GM21723 (cell line): ENCODE data around the gene SPG21.

Experiments
- ATAC-seq: cut with Tn5 transposase; IDR thresholded peaks from one replicate; pipeline ENCODE4 v1.9.1; 2021; ENCODE audit warnings: mild to moderate bottlenecking, moderate library complexity; ENCODE audit not compliant: unreplicated experiment

Gene SPG21

DNA sequence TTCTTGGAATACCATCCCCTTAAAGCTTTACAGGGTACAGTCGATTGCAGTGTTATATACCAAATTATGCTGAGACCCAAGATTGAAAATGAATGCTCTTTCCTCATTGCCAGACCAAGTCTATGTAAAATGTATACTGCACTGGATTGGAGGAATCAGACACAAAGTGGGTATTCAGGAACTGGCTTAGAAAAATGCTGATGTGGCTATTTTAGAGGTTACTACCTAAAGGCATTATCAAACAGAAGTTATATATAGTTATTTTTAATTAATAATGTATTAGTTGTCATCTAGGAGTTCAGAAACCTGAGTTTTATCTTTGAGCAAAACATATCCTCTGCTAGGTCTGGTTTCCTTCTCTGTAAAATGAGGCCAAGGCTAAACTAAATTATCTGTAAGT is 3.6 kb upstream of the SPG21 start:
- ATAC-seq = no peak

GRCh38 chr15:64991536-64992135 is 1.9 kb upstream of the SPG21 start:
- no peak for ATAC-seq

- ATAC-seq = no peak
Measured at GRCh38 chr15:64990168-64990470, 405 bp upstream of the SPG21 start.

DNA sequence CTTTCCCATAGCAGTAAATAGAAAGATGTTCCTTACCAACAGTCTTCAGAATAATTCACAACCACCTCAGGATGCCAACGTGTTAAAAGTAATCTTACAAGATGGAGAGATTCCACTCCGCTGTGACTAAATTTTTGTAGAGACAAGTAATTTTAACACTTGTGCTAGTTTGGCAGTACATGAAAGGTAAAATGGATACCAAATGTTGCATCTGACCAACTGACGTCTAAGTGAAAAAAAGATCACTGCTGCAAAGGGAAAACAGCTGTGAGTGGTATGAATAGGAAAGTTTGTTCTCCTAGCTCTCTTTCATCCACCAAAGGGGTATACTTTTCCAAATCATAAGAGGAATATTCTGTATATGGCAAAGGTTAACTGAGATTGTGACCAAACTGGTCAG is 2.6 kb downstream of the SPG21 start:
- ATAC-seq = no peak

GRCh38 chr15:64985366-64986033 is 4.2 kb downstream of the SPG21 start:
- ATAC-seq = no peak

GRCh38 chr15:64982472-64982871 is 7.2 kb downstream of the SPG21 start:
- no peak for ATAC-seq

GRCh38 chr15:64981812-64982431 is 7.8 kb downstream of the SPG21 start:
- ATAC-seq = no peak

DNA sequence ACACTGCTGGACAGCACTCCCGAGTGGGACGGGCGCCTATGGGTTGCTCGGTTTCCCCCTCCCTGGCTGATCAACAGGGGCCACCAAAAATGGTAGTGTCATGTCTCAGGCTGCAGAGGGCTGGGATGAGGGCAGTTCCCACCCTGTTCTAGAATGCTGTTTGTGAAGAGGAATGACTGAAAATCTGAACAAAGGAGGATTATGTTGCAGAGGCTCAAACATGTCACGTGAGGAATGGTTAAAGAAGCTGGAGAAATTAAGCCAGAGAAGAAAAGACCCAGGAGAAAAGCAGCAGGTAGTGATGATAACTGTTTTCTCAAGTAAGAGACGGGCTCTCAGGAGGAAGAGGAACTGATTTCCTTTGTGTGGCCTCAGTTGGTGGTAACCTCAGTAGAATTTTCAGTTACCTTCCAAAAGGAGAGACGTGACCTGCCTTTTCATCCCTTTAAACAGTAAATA is 10.4 kb downstream of the SPG21 start:
- ATAC-seq = no peak

DNA sequence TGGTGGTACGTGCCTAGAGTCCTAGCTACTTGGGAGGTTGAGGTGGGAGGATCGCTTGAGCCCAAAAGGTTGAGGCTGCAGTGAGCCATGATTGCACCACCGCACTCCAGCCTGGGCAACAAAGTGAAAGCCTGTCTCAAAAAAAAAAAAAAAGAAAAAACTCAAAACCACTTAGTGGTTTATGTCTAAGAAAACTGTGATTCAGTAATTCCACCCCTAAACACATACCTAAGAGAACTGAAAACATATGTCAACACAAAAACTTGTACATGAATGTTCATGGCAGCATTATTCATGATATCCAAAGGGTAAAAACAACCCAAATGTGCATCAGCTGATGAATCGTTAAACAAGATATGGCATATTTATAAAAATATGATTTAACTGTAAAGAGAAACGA is 14.3 kb downstream of the SPG21 start:
- ATAC-seq = no peak

- no peak for ATAC-seq
Measured at GRCh38 chr15:64970698-64971097, 19.0 kb downstream of the SPG21 start.

- ATAC-seq = no peak
Measured at GRCh38 chr15:64969401-64969800, 20.3 kb downstream of the SPG21 start.

- ATAC-seq = no peak
Measured at GRCh38 chr15:64961013-64961412, 28.7 kb downstream of the SPG21 start.

DNA sequence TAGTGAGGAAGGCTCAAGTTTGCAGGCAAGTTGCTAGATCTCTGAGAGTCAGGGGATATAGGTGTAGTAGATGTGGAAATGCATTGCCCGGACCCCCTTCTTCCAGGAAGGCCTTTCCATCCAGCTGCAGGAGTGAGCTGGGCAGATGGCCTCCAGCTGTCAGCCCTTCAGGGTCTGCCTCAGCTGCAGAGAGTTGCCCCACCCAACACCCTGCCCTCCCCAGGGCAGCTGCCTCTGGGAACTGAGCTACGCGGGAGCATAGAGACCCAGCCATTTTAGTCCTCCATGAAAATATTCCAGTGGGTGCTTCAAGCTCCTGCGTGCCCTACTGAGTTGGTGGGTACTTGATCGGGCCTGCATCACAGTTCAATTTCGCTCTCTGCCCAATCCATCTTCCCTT is 29.6 kb downstream of the SPG21 start:
- ATAC-seq = no peak

DNA sequence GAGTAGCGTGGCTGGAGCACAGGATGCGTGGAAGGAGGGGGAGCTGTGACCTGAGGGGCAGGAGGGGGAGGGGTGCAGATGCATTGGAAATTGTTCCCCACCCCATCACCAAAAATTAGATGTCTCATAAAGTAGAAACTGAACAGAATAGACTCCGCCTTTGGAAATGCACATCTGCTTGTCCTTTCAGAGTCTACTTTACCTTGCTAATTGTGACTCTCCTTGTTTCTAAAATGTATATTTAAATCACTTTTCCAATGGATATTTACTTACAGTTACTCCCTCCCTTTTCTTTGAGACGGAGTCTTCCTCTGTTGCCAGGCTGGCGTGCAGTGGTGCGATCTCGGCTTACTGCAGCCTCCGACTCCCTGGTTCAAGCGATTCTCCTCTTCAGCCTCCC is 30.6 kb downstream of the SPG21 start:
- no peak for ATAC-seq

GRCh38 chr15:64954395-64954794 is 35.3 kb downstream of the SPG21 start:
- no peak for ATAC-seq

GRCh38 chr15:64951777-64952418 is 37.8 kb downstream of the SPG21 start:
- ATAC-seq = no peak

GRCh38 chr15:64950888-64951287 is 38.8 kb downstream of the SPG21 start:
- no peak for ATAC-seq

DNA sequence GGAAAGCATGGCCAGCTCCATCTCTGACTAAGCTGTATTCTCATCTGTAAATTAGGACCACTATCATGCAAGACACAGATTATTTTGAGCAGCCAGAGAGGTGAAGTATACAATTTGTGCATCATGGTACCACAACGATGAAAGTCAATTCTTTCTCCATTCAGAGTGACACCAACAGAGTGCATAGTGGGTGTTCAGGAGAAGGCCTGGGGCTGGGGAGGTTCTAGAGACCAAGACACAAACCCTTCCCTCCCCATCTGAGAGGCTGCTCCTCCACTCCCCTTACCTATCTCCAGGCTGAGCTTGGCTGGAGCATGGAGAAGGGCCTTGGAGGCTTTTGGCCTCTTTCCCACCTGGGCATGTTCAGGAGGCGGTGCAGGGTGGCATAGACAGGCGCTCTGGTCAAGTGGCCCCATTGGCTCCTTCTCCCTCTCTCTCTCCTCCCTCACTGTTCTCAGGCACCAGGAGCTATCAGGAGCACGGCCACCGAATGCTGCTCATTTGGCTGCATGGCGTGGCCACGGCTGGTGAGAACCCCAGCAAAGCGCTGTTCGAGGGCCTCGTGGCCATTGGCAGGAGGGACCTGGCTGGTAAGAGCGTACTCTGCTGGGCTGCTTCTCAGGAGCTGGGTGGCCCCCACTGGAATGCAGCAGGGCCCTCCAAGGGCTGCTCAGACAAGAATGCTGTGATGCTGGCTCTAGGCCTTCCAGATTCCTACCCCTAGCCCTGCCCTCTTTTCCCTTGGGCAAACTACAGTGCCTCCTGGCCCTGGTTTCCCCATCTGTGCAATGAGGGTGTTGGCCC is 40.1 kb downstream of the SPG21 start:
- no peak for ATAC-seq

DNA sequence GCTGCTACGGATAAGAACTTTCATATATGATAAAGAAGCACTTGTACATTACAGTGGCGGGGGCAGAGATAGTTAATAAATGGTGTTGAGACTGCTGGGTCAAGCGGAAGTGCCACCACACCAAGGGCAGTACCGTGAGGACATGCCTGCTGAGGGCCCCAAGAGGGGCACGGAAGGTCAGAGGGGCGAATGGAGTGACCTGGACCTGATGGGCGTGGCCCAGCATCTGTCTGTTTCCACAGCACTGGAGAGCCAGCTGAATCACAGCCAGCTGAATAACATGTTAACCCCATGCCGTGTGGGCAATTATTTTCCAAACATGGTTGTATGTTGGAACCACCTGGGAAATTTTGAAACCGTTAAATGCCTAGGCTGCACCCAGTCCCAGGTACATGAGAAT is 40.8 kb downstream of the SPG21 start:
- ATAC-seq = no peak

DNA sequence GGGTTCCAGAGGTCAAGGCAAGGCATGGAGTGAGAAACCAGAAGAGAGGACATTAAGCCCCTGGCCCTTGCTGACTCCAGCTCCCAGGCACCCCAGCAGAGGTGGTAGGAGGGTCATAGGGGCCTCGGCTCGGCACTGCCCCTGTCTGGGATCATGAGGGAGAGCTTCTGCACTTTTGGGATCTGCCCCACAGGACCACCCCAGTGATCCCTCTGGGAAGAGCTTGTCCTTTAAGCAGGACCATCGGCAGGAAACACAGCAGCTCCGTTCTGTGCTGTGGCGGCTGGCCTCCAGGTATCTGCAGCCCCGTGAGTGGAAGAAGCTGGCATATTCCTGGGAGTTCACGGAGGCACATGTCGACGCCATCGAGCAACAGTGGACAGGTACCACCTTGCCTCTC is 42.5 kb downstream of the SPG21 start:
- ATAC-seq = no peak

DNA sequence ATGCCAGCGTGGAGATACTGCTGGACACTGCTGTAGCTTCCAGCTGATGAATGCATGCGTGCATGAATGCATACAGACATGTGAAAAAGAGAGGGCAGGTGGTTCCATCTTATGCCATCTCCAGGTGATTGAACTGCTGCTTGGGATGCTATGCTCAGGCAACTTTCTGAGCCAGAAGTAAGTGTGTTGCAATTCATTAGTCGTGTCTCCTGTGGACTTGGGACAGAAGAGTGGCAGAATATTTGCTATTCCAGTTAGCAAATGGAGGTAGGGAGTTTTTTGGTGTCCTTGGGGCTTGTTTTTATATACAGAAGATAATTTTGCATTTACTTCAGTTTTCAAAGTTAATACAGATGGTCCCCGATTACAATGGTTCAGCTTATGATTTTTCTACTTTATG is 44.8 kb downstream of the SPG21 start:
- no peak for ATAC-seq
